ENCODE data around the gene SALL1. TPM values are rescaled to one million over a fixed set of nuclear protein-coding genes. Genes with fewer than 3 reads are reported as not detected.

Gene SALL1
- total and polyA plus RNA-seq, 2 experiments from 2014 or later: 9.4 to 22.7 TPM

- TF ChIP-seq CREB1 (CRISPR knock-in tag; IDR thresholded peaks at IDR 0.05; ENCODE audit: low read depth): no peak
- TF ChIP-seq EZH2phosphoT487 (IDR thresholded peaks at IDR 0.05; ENCODE audit: unreplicated experiment): no peak
- TF ChIP-seq NANOG (IDR thresholded peaks at IDR 0.05; ENCODE audit: borderline replicate concordance): no peak
- no peak for TF ChIP-seq EZH2 (IDR thresholded peaks at IDR 0.05; ENCODE audit: low read depth, unreplicated experiment)
- no peak for TF ChIP-seq ZNF462 (CRISPR knock-in tag; IDR thresholded peaks at IDR 0.05)
- TF ChIP-seq POLR2AphosphoS5 (IDR thresholded peaks at IDR 0.05; ENCODE audit: low read depth): no peak
- Histone ChIP-seq H3K27me3 (ENCODE audit: insufficient read depth) (no peaks in the 10 kb centered on the region), H3K9me2 (ENCODE audit: insufficient read depth) (0 out of 2 replicates have a peak, but pooled peaks cover 6% of the 10 kb centered on the region), H3K27ac (ENCODE audit: low read depth) (no peak overlapping the region), H4K20me1 (replicated peaks; ENCODE audit: insufficient read depth) (no peaks in the 10 kb centered on the region; the same call in 1 of the 2 replicates), H3F3A (replicated peaks; ENCODE audit: low read depth) (0 out of 2 replicates have a peak, but pooled peaks cover 2% of the 10 kb centered on the region), H3K4me3 (no peak overlapping the region), H3K36me3 (ENCODE audit: insufficient read depth) (no peaks in the 10 kb centered on the region), H2AFZ (no peak overlapping the region), H3K4me2 (no peak overlapping the region), H3K4me1 (ENCODE audit: insufficient read depth) (peaks cover 21% of the 10 kb centered on the region), H3K79me2 (replicated peaks; ENCODE audit: insufficient read depth) (no peaks in the 10 kb centered on the region)
- peaks cover 12% of the 10 kb centered on the region for H3K4me1 Mint-ChIP-seq
- DNase-seq (ENCODE audit: low spot score): no peak
- no peak for ATAC-seq
- H3K27ac Mint-ChIP-seq: no peak overlapping the region
- H3K36me3 Mint-ChIP-seq (ENCODE audit: low read depth): no peaks in the 10 kb centered on the region
- no peak overlapping the region for H3K4me3 Mint-ChIP-seq
- peaks cover 3% of the 10 kb centered on the region for H3K27me3 Mint-ChIP-seq (ENCODE audit: insufficient read depth, low read depth, poor library complexity)
- no peaks in the 10 kb centered on the region for H3K9me3 Mint-ChIP-seq
These were observed 57.3 kb downstream of the SALL1 start for GRCh38 chr16:51093726-51094280.
